HepG2 (cell line): ENCODE data around the gene GTF2E1. TPM values are rescaled to one million over a fixed set of nuclear protein-coding genes. Genes with fewer than 3 reads are reported as not detected.

Experiments
- HOMEZ ChIP-seq: IDR thresholded peaks from 2 replicates; pipeline ENCODE4 v1.6.1; 2016; ENCODE audit warnings: low read depth
- MED8 ChIP-seq: sonication (generic); formaldehyde crosslinking; IDR thresholded peaks from 2 replicates; pipeline ENCODE4 v1.8.1; 2023; ENCODE audit warnings: mild to moderate bottlenecking, missing genetic modification reagents; ENCODE audit not compliant: insufficient replicate concordance
- NBN ChIP-seq: fragments of 450-650 bp; conservative IDR thresholded peaks from 2 replicates; pipeline ENCODE4 v1.6.1; 2017
- POGZ ChIP-seq: sonication (generic); formaldehyde crosslinking; IDR thresholded peaks from 2 replicates; pipeline ENCODE4 v1.4.0; 2020; ENCODE audit warnings: mild to moderate bottlenecking, missing genetic modification reagents
- POLR2A ChIP-seq, 2 experiments: IDR thresholded peaks; 2 replicates each; pipeline ENCODE4 v1.6.1; 2011; ENCODE audit warnings: low read depth in 2 of 2, low read length in 2 of 2, mild to moderate bottlenecking in 1 of 2, moderate library complexity in 1 of 2; ENCODE audit not compliant: insufficient read depth in 1 of 2
- RERE ChIP-seq: IDR thresholded peaks from 2 replicates; pipeline ENCODE4 v1.6.1; 2016; ENCODE audit warnings: low read depth, missing genetic modification reagents, missing compliant biosample characterization
- SNAPC4 ChIP-seq: sonication (generic); formaldehyde crosslinking; IDR thresholded peaks from 2 replicates; pipeline ENCODE4 v1.4.0; 2020; ENCODE audit warnings: mild to moderate bottlenecking, missing genetic modification reagents
- TAF1 ChIP-seq: sonication (generic); formaldehyde crosslinking; IDR thresholded peaks from 2 replicates; pipeline ENCODE4 v1.4.0; 2020; ENCODE audit warnings: missing genetic modification reagents
- TMF1 ChIP-seq: sonication (generic); formaldehyde crosslinking; IDR thresholded peaks from 2 replicates; pipeline ENCODE4 v1.8.1; 2022; ENCODE audit warnings: low read depth, missing genetic modification reagents
- TRAFD1 ChIP-seq: sonication (generic); formaldehyde crosslinking; IDR thresholded peaks from 2 replicates; pipeline ENCODE4 v1.5.1; 2020; ENCODE audit warnings: missing genetic modification reagents, mild to moderate bottlenecking, borderline replicate concordance
- ZBTB43 ChIP-seq: sonication (generic); formaldehyde crosslinking; conservative IDR thresholded peaks from 2 replicates; pipeline ENCODE4 v1.4.0; 2020; ENCODE audit warnings: missing genetic modification reagents
- ZNF205 ChIP-seq: IDR thresholded peaks from 2 replicates; pipeline ENCODE4 v1.6.1; 2018; ENCODE audit warnings: missing biosample characterization, missing genetic modification reagents
- ZNF607 ChIP-seq: sonication (generic); formaldehyde crosslinking; IDR thresholded peaks from 2 replicates; pipeline ENCODE4 v1.5.1; 2020; ENCODE audit warnings: missing genetic modification reagents, mild to moderate bottlenecking, borderline replicate concordance
- ZNF792 ChIP-seq: IDR thresholded peaks from 2 replicates; pipeline ENCODE4 v1.6.1; 2016
- polyA plus RNA-seq, 8 experiments: library from polyadenylated mRNA; depleted of rRNA in 3 of 8; stranded (reverse) in 7 of 8; unstranded in 1 of 8; fragments of >200 nt; fragmentation: Illumina TruSeq in 4 of 8; extraction: Trizol in 4 of 8; gene quantifications; 2 replicates each; pipeline versions ENCODE4 v1.2.1 to v1.2.3, GENCODE V29; 2011 to 2016; ENCODE audit warnings: low read depth in 4 of 8, missing spikeins in 1 of 8, mixed read lengths in 1 of 8; ENCODE audit not compliant: insufficient read depth in 1 of 8
- total RNA-seq, 5 experiments: library from RNA; depleted of rRNA; stranded (reverse); fragments of >200 nt; fragmentation: Illumina TruSeq; extraction: Trizol; gene quantifications; 2 replicates each; pipeline ENCODE4 v1.2.3, GENCODE V29; 2016; ENCODE audit warnings: low read depth in 1 of 5

GTF2E1 gene
- total and polyA plus RNA-seq, 2 of the 13 experiments (the other 11 are each of a cell fraction or from before 2014, with no cell fraction given): 7.7 to 21.5 TPM

- 0 out of 2 replicates have a peak, but pooled peaks have one; percentile 56 for TF ChIP-seq SNAPC4
- peak; percentile 31; the same call in 1 of the 2 replicates for TF ChIP-seq ZNF205 (CRISPR knock-in tag)
- TF ChIP-seq ZBTB43 (CRISPR knock-in tag): no peak
- TF ChIP-seq TMF1 (CRISPR knock-in tag): no peak
- no peak for TF ChIP-seq TRAFD1 (CRISPR knock-in tag)
- no peak for TF ChIP-seq NBN
- peak; percentile 57; the same call in 1 of the 2 replicates for TF ChIP-seq ZNF792 (CRISPR knock-in tag)
- peak; percentile 55 for TF ChIP-seq MED8 (CRISPR knock-in tag)
- TF ChIP-seq POLR2A (IDR thresholded peaks at IDR 0.05; ENCODE audit: insufficient read depth in 1 of 2, low read depth in 2 of 2, low read length in 2 of 2): peak; percentile 77 to 92
- TF ChIP-seq ZNF607 (CRISPR knock-in tag): peak; percentile 49; the same call in 1 of the 2 replicates
- peak; percentile 98 for TF ChIP-seq POGZ (CRISPR knock-in tag)
- TF ChIP-seq HOMEZ (CRISPR knock-in tag): peak; percentile 82
- TF ChIP-seq TAF1 (CRISPR knock-in tag): peak; percentile 77; the same call in 1 of the 2 replicates
- TF ChIP-seq RERE (CRISPR knock-in tag): no peak
Observed at GRCh38 chr3:120742198-120742848, at the start of gene GTF2E1, which contains the start of gene RABL3 (continued).
